SK-N-SH treated with all-trans-retinoic acid at 6 μM for 48 hours (cell line): ENCODE results near the gene STX10.

Source experiments
- ATAC-seq: fragments of 200-7000 bp; cut with Tn5 transposase; 3 replicates; pipeline ENCODE4 v1.9.1; 2020; ENCODE audit warnings: mild to moderate bottlenecking, moderate library complexity
- ARNTL ChIP-seq: fragments of 450-650 bp; formaldehyde crosslinking; IDR thresholded peaks from 2 replicates; pipeline ENCODE4 v1.5.0; 2020; ENCODE audit warnings: low read depth, mild to moderate bottlenecking, moderate library complexity, borderline replicate concordance
- BACH2 ChIP-seq: fragments of 250-450 bp; sonication (Bioruptor Pico); IDR thresholded peaks from 2 replicates; pipeline ENCODE4 v1.9.0; 2021; ENCODE audit warnings: mild to moderate bottlenecking, borderline replicate concordance
- CSDC2 ChIP-seq: fragments of 250-450 bp; sonication (Bioruptor Pico); IDR thresholded peaks from 2 replicates; pipeline ENCODE4 v1.5.0; 2020; ENCODE audit warnings: mild to moderate bottlenecking, moderate library complexity
- GLIS3 ChIP-seq: fragments of 250-450 bp; sonication (Bioruptor Pico); IDR thresholded peaks from 2 replicates; pipeline ENCODE4 v1.5.0; 2020; ENCODE audit warnings: mild to moderate bottlenecking, moderate library complexity
- OSR1 ChIP-seq: fragments of 250-450 bp; sonication (Bioruptor Pico); IDR thresholded peaks from 2 replicates; pipeline ENCODE4 v1.8.0; 2022; ENCODE audit warnings: moderate library complexity, mild to moderate bottlenecking, inconsistent platforms
- POU6F1 ChIP-seq: fragments of 250-450 bp; sonication (Bioruptor Pico); IDR thresholded peaks from 2 replicates; pipeline ENCODE4 v1.8.0; 2021; ENCODE audit warnings: low read depth, mild to moderate bottlenecking, moderate library complexity, borderline replicate concordance
- PPARA ChIP-seq: fragments of 250-450 bp; sonication (Bioruptor Pico); IDR thresholded peaks from 2 replicates; pipeline ENCODE4 v1.5.0; 2020; ENCODE audit warnings: mild to moderate bottlenecking, borderline replicate concordance
- RARB ChIP-seq: fragments of 250-450 bp; sonication (Bioruptor Pico); IDR thresholded peaks from 2 replicates; pipeline ENCODE4 v1.8.0; 2021; ENCODE audit warnings: mild to moderate bottlenecking, moderate library complexity
- SNAI2 ChIP-seq: fragments of 250-450 bp; sonication (Bioruptor Pico); IDR thresholded peaks from 2 replicates; pipeline ENCODE4 v1.5.0; 2020; ENCODE audit warnings: mild to moderate bottlenecking, moderate library complexity
- TCF4 ChIP-seq: fragments of 250-450 bp; sonication (Bioruptor Pico); IDR thresholded peaks from 2 replicates; pipeline ENCODE4 v1.8.0; 2021; ENCODE audit warnings: mild to moderate bottlenecking, moderate library complexity, borderline replicate concordance
- TOX ChIP-seq: fragments of 250-450 bp; sonication (Bioruptor Pico); IDR thresholded peaks from 2 replicates; pipeline ENCODE4 v1.8.0; 2021; ENCODE audit warnings: mild to moderate bottlenecking, moderate library complexity, borderline replicate concordance
- TSHZ2 ChIP-seq: fragments of 250-450 bp; sonication (Bioruptor Pico); IDR thresholded peaks from 2 replicates; pipeline ENCODE4 v1.5.0; 2020; ENCODE audit warnings: mild to moderate bottlenecking, moderate library complexity
- ZC3H10 ChIP-seq: fragments of 250-450 bp; sonication (Bioruptor Pico); IDR thresholded peaks from 2 replicates; pipeline ENCODE4 v1.5.1; 2021; ENCODE audit warnings: mild to moderate bottlenecking, moderate library complexity
- ZFP3 ChIP-seq: fragments of 250-450 bp; sonication (Bioruptor Pico); IDR thresholded peaks from 2 replicates; pipeline ENCODE4 v1.5.0; 2020; ENCODE audit warnings: mild to moderate bottlenecking, moderate library complexity
- ZFP30 ChIP-seq: fragments of 450-650 bp; formaldehyde crosslinking; IDR thresholded peaks from 2 replicates; pipeline ENCODE4 v1.5.0; 2022; ENCODE audit warnings: mild to moderate bottlenecking, moderate library complexity
- ZNF565 ChIP-seq: fragments of 450-650 bp; formaldehyde crosslinking; conservative IDR thresholded peaks from 2 replicates; pipeline ENCODE4 v1.5.0; 2020; ENCODE audit warnings: low read depth, mild to moderate bottlenecking, moderate library complexity
- ZNF70 ChIP-seq: fragments of 450-650 bp; formaldehyde crosslinking; IDR thresholded peaks from 2 replicates; pipeline ENCODE4 v1.5.0; 2020; ENCODE audit warnings: mild to moderate bottlenecking, moderate library complexity
- ZNF8 ChIP-seq: fragments of 450-650 bp; formaldehyde crosslinking; IDR thresholded peaks from 2 replicates; pipeline ENCODE4 v1.5.0; 2020; ENCODE audit warnings: mild to moderate bottlenecking, moderate library complexity
- TF ChIP-seq, protein P1 (sequence below): fragments of 250-450 bp; sonication (Bioruptor Pico); IDR thresholded peaks from 2 replicates; pipeline ENCODE4 v1.5.1; 2021; ENCODE audit warnings: mild to moderate bottlenecking, moderate library complexity
- TF ChIP-seq, protein P2 (sequence below): fragments of 250-450 bp; sonication (Bioruptor Pico); IDR thresholded peaks from 2 replicates; pipeline ENCODE4 v1.5.1; 2020; ENCODE audit warnings: low read depth, mild to moderate bottlenecking, moderate library complexity

Gene STX10

DNA sequence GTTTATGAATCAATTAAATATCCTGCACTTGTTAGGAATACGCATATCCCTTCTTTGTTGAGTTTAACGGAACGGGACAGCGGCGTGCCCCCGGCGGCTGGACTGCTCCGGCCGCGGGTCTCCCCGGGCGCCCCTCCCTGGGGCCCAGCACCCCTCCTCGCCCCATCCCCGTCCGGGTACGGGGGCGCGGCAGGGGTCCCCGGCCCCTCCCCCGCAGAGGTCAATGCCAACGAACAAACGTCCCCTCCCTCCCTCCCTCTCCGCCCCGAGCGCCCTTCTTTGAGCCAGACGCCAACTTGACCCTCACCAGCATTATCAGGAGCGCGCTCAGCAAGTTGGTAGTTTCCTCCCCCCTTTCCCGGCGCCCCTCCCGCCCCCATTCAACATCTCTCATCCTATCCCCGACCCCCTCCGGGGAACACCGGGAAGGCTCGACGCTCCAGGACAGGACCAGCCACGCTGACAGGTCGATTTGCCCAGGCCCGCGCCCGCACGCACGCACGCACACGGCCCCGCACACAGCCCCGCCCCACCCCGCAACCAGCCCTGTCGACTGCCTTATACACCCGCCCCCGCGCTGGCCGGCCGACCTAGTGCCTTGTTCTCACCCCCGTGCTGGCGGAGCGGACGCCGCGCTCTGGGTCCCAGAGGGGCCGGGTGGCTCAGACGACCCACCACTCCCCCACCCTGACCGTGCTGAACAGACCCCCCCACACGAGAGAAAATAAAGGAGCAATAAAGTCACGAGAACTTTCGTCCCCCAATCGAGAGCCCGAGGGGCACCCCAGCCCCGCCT is 52.5 kb downstream of the STX10 start:
- TF ChIP-seq TSHZ2 (CRISPR knock-in tag) (no peak), BACH2 (no peak), SNAI2 (CRISPR knock-in tag) (no peak), ARNTL (CRISPR knock-in tag) (no peak), ZNF565 (no peak), ZFP30 (no peak)
- TF ChIP-seq, protein P1, sequence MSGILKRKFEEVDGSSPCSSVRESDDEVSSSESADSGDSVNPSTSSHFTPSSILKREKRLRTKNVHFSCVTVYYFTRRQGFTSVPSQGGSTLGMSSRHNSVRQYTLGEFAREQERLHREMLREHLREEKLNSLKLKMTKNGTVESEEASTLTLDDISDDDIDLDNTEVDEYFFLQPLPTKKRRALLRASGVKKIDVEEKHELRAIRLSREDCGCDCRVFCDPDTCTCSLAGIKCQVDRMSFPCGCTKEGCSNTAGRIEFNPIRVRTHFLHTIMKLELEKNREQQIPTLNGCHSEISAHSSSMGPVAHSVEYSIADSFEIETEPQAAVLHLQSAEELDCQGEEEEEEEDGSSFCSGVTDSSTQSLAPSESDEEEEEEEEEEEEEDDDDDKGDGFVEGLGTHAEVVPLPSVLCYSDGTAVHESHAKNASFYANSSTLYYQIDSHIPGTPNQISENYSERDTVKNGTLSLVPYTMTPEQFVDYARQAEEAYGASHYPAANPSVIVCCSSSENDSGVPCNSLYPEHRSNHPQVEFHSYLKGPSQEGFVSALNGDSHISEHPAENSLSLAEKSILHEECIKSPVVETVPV (CRISPR knock-in tag) = no peak
- ATAC-seq = no peak

- TF ChIP-seq RARB (CRISPR knock-in tag) (no peak), ARNTL (CRISPR knock-in tag) (no peak), ZNF70 (no peak), GLIS3 (CRISPR knock-in tag) (no peak), ZC3H10 (CRISPR knock-in tag) (no peak), CSDC2 (CRISPR knock-in tag) (no peak), BACH2 (no peak), ZNF8 (no peak), PPARA (no peak), OSR1 (no peak), POU6F1 (no peak), TCF4 (CRISPR knock-in tag) (no peak), ZNF565 (no peak), TSHZ2 (CRISPR knock-in tag) (no peak), ZFP30 (no peak), TOX (CRISPR knock-in tag) (no peak), ZFP3 (CRISPR knock-in tag) (no peak)
- TF ChIP-seq, protein P2, sequence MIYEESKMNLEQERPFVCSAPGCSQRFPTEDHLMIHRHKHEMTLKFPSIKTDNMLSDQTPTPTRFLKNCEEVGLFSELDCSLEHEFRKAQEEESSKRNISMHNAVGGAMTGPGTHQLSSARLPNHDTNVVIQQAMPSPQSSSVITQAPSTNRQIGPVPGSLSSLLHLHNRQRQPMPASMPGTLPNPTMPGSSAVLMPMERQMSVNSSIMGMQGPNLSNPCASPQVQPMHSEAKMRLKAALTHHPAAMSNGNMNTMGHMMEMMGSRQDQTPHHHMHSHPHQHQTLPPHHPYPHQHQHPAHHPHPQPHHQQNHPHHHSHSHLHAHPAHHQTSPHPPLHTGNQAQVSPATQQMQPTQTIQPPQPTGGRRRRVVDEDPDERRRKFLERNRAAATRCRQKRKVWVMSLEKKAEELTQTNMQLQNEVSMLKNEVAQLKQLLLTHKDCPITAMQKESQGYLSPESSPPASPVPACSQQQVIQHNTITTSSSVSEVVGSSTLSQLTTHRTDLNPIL (CRISPR knock-in tag) = no peak
- TF ChIP-seq, protein P1 (CRISPR knock-in tag) = no peak
- no peak for ATAC-seq
Measured at GRCh38 chr19:13097033-13097462, 53.1 kb downstream of the STX10 start.
